ENCODE measurements around the gene TMEM120A.

Gene TMEM120A

GRCh38 chr7:75957021-75957736 lies 37.2 kb downstream of the TMEM120A start:
- no peak for DNase-seq

- no peak for DNase-seq
Measured at GRCh38 chr7:75955331-75955955, 39.0 kb downstream of the TMEM120A start.

GRCh38 chr7:75953931-75954330 lies 40.5 kb downstream of the TMEM120A start:
- no peak for DNase-seq

- DNase-seq: no peak
Measured at GRCh38 chr7:75953431-75953830, 41.0 kb downstream of the TMEM120A start.

GRCh38 chr7:75951506-75951905 lies 42.9 kb downstream of the TMEM120A start:
- DNase-seq: peak; percentile 8

- no peak for DNase-seq
Measured at GRCh38 chr7:75950111-75950681, 44.2 kb downstream of the TMEM120A start.

- no peak for DNase-seq
Measured at GRCh38 chr7:75948179-75948578, 46.2 kb downstream of the TMEM120A start.

- no peak for DNase-seq
Measured at GRCh38 chr7:75946207-75946855, 48.1 kb downstream of the TMEM120A start.

GRCh38 chr7:75945297-75946168 lies 48.9 kb downstream of the TMEM120A start:
- DNase-seq: no peak

GRCh38 chr7:75944507-75944906 lies 49.9 kb downstream of the TMEM120A start:
- DNase-seq: no peak

- no peak for DNase-seq
Measured at GRCh38 chr7:75943864-75944263, 50.5 kb downstream of the TMEM120A start.

- DNase-seq: no peak
Measured at GRCh38 chr7:75938921-75939320, 55.5 kb downstream of the TMEM120A start.

- no peak for DNase-seq
Measured at GRCh38 chr7:75937958-75938786, 56.2 kb downstream of the TMEM120A start.

Data from CD4-positive, alpha-beta T cell treated with Interleukin-21 for 1 hour (primary cell).